NCI-H1930 (cell line): ENCODE results near the gene CMTM7.
A peak's percentile ranks its signal among the peaks of the same experiment; 100 is the strongest.
"Not testable (repeated sequence)": the region's sequence is repeated elsewhere in the genome, so short reads cannot be mapped to it uniquely, and the experiment has no call there.

ENCODE experiments used
- DNase-seq, 2 experiments: peaks; one replicate each; lab custom pipeline; 2025; lab: John Stamatoyannopoulos, UW

CMTM7 gene

GRCh38 chr3:32381922-32382321 is 9.7 kb upstream of the CMTM7 start:
- DNase-seq: no peak

- DNase-seq: no peak
Observed at GRCh38 chr3:32383136-32383711, 8.4 kb upstream of the CMTM7 start.

- no peak for DNase-seq
Observed at GRCh38 chr3:32384938-32385337, 6.7 kb upstream of the CMTM7 start.

GRCh38 chr3:32387512-32387911 is 4.1 kb upstream of the CMTM7 start:
- DNase-seq: no peak

- DNase-seq: not testable (repeated sequence)
Observed at GRCh38 chr3:32389577-32389976, 2.1 kb upstream of the CMTM7 start.

- no peak for DNase-seq
Observed at GRCh38 chr3:32392536-32393302, 1.1 kb downstream of the CMTM7 start.

- DNase-seq: no peak
Observed at GRCh38 chr3:32395496-32395895, 3.8 kb downstream of the CMTM7 start.

GRCh38 chr3:32397941-32398340 is 6.3 kb downstream of the CMTM7 start:
- no peak for DNase-seq

- no peak for DNase-seq
Observed at GRCh38 chr3:32398531-32398930, 6.9 kb downstream of the CMTM7 start.

- peak in 1 of 2 experiments; percentile 55 for DNase-seq
Observed at GRCh38 chr3:32399030-32399620, 7.5 kb downstream of the CMTM7 start.

- no peak for DNase-seq
Observed at GRCh38 chr3:32401126-32401525, 9.5 kb downstream of the CMTM7 start.

- DNase-seq: no peak
Observed at GRCh38 chr3:32401556-32402081, 10.0 kb downstream of the CMTM7 start.

- no peak for DNase-seq
Observed at GRCh38 chr3:32403663-32404062, 12.0 kb downstream of the CMTM7 start.

GRCh38 chr3:32404714-32405113 is 13.1 kb downstream of the CMTM7 start:
- DNase-seq: no peak

GRCh38 chr3:32405155-32405554 is 13.5 kb downstream of the CMTM7 start:
- no peak for DNase-seq

- DNase-seq: no peak
Observed at GRCh38 chr3:32405711-32406323, 14.2 kb downstream of the CMTM7 start.

- DNase-seq: no peak
Observed at GRCh38 chr3:32406486-32407408, 15.1 kb downstream of the CMTM7 start.

GRCh38 chr3:32410367-32411246 is 19.0 kb downstream of the CMTM7 start:
- DNase-seq: no peak

GRCh38 chr3:32411442-32411841 is 19.8 kb downstream of the CMTM7 start:
- DNase-seq: no peak

GRCh38 chr3:32412887-32413286 is 21.2 kb downstream of the CMTM7 start:
- no peak for DNase-seq
